GM19372 (cell line): ENCODE data around the gene SARS2.
A peak's percentile ranks its signal among the peaks of the same experiment; 100 is the strongest.
"Not testable (repeated sequence)": the region's sequence is repeated elsewhere in the genome, so short reads cannot be mapped to it uniquely, and the experiment has no call there.

Source experiments
- ATAC-seq: cut with Tn5 transposase; IDR thresholded peaks from one replicate; pipeline ENCODE4 v1.9.1; 2021; ENCODE audit warnings: mild to moderate bottlenecking, low read depth, moderate library complexity; ENCODE audit not compliant: unreplicated experiment

SARS2 gene, protein sequence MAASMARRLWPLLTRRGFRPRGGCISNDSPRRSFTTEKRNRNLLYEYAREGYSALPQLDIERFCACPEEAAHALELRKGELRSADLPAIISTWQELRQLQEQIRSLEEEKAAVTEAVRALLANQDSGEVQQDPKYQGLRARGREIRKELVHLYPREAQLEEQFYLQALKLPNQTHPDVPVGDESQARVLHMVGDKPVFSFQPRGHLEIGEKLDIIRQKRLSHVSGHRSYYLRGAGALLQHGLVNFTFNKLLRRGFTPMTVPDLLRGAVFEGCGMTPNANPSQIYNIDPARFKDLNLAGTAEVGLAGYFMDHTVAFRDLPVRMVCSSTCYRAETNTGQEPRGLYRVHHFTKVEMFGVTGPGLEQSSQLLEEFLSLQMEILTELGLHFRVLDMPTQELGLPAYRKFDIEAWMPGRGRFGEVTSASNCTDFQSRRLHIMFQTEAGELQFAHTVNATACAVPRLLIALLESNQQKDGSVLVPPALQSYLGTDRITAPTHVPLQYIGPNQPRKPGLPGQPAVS

DNA sequence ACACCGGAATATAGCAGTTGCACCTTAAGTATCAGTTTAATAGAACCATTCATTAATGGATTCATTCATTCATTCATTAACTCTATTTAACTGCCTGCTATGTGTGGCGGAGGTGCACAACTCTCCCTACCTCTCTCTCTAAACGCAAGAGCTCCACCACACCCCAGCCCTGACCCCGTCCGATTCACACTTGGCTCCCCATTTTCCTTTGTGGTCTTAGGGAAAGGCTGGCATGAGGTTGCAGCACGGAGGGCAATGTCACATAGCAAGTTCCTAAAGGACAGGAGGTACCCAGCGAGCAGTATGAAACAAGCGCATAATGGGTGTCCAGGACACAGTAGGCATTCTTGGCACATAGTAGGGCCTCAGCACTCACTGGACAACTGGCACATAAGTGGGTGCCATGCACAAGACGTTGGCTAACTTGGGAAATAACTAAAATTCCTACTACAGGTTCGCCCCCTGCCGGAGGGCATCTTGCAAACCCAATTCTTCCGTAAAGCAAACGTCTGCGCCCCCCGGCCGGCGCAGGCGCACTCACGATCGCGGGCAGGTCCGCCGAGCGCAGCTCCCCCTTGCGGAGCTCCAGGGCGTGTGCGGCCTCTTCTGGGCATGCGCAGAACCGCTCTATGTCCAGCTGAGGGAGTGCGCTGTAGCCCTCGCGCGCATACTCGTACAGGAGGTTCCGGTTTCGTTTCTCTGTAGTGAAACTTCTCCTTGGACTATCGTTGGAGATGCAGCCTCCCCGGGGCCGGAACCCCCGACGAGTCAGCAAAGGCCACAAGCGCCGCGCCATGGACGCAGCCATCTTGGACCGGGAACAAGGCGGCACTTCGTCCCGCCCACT is at the start of gene SARS2:
Gene SARS2, minus strand, starts transcription at position 835 of the 847 bp plus-strand sequence. Its CDS starts 27 bp downstream, at position 808.
- ATAC-seq = peak; percentile 68

DNA sequence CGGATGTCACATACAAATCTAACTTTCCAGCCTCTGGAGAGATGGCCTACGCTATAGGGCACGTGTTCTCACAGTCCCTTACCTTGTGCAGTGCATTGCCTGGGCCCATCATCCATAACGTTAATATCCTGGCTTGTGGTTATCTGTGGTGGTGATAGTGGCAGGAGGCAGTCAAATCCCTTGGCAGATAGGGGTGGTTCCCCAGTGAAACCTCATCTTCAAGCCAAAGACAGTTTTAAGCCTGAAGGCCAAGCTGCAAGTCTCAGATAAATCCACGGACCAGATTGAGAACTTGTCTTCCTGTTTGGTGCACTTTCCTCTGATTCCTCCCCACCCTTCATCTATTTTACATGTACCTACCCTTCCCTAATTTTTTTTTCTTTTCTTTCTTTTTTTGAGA is 49.2 kb upstream of the SARS2 start:
- ATAC-seq = no peak

DNA sequence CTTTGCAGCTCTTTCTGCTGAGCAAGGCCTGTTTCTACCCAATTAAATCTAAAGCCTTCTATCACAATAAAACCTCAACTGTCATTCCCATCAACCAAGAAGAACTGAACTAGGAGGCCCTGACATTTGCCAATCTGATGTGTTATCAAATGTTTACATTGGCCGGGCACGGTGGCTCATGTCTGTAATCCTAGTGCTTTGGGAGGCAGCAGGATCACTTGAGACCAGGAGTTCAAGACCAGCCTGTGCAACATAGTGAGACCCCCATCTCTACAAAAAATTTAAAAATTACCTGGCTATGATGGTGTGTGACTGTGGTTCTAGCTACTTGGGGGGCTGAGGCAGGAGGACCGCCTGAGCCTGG is 47.7 kb upstream of the SARS2 start:
- ATAC-seq = no peak

DNA sequence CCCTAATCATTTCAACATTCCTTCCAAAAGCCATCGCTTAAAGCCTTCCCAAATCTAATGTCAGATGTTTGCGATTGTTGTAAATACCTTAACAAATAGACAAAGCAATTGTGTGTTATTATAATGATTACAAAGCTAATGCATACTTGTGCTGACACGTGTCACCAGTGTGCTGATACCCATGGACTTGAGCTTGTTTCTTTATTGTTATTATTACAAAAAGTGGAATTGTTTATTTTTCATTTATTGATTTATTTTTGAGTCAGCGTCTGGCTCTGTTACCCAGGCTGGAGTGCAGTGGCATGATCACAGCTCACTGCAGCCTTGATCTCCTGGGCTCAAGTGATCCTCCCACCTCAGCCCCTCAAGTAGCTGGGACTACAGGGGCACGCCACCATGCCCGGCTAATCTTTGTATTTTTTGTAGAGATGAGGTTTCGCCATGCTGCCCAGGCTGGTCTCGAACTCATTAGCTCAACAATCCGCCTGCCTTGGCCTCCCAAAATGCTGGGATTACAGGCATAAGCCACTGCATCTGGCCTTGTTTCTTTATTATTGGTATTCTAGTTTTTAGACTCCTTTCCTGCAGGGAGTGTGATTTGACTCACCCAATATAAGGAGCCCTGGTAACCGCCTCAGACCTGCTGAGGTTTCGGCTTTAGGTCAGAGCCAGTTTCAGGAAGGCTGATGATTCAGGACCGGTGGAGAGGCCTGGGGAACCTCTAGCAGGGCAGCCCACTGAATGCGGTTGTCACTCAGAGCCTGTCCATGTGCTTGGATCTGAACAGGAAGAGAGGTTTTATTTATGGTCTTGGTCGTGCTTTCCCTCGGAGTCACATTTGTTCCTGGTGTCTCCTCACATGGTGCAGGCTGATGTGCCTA is 47.1 kb upstream of the SARS2 start:
- peak; percentile 53 for ATAC-seq

DNA sequence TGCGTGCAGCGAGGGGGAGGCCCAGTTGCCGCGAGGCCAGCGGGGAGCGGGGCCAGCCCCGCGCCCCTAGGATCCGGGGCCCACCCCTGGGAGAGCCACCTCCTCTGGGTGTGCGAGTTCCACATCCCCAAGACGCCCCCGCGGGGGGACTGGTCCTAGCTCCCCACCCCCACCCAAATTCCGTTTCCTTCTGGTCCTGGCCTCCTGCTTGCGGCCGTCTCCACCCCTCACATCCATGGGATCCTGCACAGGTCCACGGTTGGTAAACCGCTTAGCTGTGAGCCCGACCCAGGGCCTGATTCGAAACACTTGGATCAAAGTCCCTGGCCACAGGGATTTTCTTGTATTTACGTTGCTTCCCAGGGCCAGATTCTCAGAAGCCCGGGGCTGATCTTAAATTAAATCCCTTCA is 45.3 kb upstream of the SARS2 start:
- ATAC-seq = no peak

DNA sequence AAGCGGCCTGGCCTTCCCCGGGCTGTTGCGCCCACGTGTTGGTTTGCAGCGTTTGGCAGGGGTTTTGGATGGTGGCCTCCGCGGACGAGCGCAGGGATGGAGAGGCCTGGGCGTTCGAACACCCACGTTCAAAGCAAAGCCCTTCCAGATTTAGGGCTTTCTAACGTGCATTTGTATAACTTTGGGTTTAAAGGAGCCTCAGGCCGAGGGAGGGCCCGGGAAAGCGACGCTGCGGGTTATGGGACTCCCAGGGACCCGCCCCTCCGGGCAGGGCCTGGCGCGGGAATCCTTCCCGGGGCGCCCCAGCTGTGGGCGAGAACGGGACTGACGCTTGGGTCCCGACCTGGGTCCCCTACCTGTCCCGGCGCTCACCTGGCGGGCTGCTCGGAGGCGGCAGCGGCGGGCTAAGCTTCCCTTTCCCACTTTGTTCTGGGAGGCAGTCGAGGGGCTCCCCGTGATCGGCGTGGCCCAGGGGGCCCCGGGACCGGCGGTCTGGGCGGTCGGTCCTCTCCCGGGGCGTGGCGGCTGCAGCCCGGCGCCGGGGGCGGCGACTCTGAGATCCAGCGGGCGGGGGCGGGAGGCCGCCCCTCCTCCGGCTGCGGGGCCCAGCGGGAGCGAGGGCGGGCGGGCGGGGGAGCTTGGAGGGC is 44.8 kb upstream of the SARS2 start, which contains the start of gene FBXO17:
Gene FBXO17, minus strand, starts transcription at position 529 of the 647 bp plus-strand sequence. CDS start 25,423 bp downstream, outside the sequence.
- no peak for ATAC-seq

DNA sequence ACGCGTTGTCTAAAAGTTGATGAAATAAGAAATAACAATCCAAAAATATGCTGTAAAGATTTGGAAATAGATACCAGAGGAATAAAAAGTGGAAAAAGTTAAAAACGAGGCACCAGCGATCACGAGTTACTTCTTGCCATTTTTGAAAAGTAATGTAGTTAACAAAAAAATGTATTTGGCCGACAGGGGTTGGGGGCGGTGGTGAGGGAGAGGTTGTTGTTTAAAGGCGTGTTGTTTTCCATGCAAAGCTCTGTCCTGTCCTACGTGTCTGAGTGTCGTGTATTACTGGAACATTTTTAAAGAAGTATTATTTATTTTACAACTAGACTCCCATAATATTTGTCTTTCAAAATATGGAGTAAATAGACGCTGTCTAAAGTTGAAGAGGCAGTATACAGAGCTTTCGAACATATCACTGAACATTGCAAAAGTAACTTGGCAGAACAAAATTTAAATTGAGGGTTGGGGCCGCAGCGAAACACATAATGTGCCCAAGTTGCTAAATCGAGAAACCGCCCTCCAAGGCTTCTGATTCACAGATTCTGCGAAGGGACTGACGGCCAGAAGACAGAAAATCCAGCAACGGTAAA is 44.2 kb upstream of the SARS2 start:
- ATAC-seq = no peak

DNA sequence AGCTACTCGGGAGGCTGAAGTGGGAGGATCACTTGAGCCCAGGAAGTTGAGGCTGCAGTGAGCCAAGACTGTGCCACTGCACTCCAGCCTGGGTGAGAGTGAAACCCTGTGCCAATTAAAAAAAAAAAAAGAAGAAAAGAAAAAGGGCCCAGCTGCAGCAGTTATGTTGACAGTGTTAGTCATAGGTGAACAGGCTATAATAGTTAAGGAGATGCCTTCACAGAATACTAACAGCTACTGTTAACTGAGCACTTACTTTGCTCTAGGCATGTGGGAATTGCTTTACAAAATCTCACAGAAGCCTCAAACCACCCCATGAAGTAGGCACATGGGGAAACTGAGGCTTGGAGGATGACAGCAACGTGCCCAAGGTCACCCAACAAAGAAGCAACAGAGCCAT is 41.1 kb upstream of the SARS2 start:
- no peak for ATAC-seq

DNA sequence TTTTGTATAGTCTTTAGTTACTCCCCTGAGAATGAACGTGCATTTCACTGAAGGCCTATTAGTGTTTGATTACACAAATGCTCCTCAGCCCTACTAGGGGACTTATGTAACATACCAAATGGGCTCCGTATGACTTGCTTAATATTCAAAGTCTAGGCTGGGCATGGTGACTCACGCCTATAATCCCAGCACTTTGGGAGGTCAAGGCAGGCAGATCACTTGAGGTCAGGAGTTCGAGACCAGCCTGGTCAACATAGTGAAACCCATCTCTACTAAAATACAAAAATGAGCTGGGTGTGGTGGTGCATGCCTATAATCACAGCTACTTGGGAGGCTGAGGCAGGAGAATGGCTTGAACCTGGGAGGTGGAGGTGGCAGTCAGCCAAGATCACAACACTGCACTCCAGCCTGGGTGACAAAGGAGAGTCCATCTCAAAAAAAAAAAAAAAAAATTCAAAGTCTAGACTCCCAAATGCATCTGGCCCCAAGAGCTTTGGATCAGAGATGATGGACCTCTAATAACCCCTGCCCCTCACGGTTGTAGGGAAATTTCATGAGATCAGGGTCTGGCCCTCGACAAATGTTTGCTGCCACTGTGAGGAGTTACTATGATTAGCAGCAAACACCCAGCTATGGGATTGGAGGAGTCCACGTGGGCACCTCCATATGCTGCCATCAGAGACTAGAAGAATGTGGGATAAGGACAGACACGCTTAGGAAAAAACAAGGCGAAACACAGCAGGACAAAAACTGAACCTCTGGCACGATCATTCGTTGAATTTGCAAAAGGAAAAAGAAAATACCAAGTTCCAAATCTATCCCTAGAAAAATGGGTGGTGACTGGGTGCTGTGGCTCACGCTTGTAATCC is 40.3 kb upstream of the SARS2 start:
- ATAC-seq = no peak

DNA sequence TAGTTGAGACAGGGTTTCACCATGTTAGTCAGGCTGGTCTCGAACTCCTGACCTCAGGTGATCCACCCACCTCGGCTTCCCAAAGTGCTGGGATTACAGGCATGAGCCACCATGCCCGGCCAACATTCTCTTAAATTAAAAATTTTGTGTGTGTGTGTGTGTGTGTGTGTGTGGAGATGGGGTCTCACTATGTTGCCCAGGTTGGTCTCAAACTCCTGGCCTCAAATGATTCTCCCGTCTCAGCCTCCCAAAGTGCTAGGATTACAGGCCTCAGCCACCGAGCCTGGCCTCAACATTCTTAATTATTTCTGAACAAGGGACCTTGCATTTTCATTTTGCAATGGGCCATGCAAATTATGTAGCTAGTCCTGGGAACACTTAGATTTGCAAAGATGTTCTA is 35.6 kb upstream of the SARS2 start:
- ATAC-seq = not testable (repeated sequence)

DNA sequence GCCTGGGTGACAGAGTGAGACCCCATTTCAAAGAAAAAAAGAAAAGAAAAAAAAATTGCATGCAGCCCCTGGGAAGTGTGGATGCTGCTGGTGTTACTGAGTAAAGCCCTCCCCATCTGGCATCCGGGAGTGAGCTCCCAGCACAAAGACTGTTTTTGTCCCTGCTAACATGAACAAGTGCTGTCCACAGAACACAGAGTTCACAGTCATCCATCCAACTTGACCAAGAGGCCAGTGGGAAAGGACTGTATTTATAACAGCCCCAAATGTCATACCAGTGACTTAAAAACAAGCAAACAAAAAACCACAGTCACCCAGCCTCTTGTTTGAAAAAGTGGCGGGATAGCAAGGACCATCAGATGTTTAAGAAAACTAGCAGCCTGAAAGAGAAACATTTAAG is 34.2 kb upstream of the SARS2 start:
- ATAC-seq = no peak

DNA sequence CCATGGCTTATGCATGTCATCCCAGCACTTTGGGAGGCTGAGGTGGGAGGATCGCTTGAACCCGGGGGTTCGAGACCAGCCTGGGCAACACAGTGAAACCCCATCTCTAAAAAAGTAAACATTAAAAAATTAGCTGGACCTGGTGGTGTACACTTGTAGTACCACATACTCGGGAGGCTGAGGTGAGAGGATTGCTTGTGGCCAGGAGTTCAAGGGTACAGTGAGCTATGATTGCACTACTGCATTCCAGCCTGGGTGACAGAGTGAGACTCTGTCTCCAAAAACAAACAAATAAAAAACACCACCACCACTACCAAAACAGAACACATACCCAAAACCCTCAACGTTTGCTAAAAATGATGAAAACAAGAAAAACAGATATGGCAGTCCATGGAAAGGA is 29.1 kb upstream of the SARS2 start:
- ATAC-seq = no peak

DNA sequence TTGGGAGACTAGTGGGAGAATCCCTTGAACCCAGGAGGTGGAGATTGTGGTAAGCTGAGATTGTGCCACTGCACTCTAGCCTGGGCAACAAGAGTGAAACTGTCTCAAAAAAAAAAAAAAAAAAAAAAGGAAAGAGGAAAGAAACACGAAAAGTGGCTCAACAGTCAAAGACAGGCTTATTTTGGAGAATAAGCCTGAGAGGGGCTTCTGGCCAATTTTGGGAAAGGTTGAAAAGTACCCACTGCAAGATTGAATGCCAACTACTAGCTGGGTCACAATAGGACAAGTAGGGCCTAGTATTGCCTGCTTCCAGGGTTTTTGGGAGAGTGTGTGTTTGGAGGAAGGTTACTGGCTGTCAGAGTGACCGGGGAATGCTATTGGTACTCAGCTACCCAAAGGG is 27.7 kb upstream of the SARS2 start:
- no peak for ATAC-seq

DNA sequence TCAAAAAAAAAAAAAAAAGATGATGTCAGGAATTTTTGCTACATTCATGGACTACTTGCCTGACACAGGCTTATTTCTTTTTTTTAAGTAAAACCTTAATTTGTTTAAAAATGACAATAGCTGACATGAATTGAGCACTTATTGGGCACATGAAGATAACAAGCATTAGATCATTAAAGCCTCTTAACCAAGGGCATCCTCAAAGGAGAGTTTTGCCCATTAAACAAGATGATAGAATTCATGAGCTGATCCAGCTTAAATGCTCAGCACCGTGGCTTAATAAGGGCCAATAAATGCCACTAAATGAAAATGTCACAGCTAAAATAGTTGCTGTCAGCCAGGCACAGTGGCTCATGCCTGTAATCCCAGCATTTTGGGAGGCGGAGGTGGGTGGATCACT is 25.7 kb upstream of the SARS2 start:
- ATAC-seq = no peak

DNA sequence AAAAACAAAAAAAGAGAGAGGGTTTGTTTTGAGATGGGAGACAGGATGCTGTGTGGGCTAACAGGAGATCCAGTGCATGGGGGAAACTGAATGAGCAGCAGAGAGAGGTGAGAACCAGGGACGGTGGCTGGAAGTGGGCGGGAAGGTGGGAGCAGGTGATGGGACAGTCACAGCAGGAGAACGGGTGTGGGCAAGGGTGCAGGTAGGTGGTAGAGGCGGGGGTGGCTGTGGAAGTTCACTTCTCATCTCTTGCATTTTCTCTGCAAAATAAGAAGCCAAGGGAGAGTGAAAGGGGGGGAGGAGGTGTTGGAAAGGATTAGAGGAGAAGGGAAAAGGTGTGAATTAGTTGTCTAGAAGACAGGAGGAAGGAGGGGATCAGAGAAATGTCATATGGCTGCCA is 23.1 kb upstream of the SARS2 start:
- ATAC-seq = no peak

DNA sequence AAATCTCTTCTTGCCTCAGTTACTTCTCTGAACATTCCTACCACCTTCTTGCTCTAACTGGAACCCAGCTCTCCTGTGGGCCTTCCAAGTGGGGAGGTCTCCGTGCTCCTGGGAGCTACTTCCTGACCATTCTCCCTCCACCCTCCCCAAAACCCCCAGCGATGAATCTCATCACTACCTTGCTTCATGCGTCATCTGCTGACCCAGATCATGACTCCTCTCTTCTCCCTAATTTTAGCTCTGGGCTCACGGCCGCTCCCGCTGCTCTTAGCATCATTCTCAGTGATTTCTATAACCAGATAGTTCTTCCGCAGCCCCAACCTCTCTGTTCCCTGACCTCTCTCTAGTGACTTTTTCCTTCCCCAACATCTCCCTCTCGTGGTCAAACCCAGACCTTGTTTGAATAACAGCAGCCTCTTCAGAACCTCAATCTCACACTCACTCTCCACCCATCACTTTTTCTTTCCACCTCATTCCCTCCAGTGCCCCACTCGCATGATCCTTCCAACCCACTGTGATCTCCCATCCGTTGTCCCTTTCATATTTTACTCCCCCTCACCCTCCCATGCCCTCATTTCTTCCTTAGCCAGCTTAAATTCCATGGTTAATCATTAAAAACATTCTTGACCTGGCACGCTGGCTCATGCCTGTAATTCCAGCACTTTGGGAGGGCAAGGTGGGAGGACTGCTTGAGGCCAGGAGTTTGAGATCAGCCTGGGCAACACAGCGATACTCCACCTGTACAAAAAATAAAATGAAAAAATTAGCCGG is 22.0 kb upstream of the SARS2 start:
- no peak for ATAC-seq

DNA sequence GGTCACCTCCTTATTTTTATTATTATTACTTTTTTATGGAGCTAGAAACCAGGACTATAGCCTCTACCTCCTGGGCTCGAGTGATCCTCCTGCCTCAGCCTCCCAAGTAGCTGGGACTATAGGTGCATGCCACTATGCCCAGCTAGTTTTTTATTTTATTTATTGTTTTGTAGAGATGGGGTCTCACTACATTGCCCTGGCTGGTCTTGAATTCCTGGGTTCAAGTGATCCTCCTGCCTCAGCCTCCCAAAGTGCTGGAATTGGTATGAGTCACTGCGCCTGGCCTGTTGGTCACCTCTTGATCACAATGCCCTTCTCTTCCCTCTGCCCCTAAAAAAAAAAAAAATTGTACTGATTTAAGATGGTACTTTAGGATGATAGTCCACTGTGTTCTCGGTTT is 20.6 kb upstream of the SARS2 start:
- ATAC-seq = no peak
